NCI-H1417 (cell line): ENCODE measurements around the gene ZNF558.

Experiments
- DNase-seq, 3 experiments: peaks; one replicate each; lab custom pipeline; 2025; lab: John Stamatoyannopoulos, UW

The ZNF558 gene

GRCh38 chr19:8832132-8833021, at the start of gene ZNF558, which contains the start of gene MBD3L1:
ZNF558 (minus strand) TSS chr19:8832304; CDS start chr19:8822659, 9,645 bp downstream.
MBD3L1 (plus strand) TSS chr19:8832377; CDS start chr19:8842679, 10,302 bp downstream.
- peak; percentile 95 to 98 (median 98) for DNase-seq

- DNase-seq: no peak
These were observed 49.4 kb upstream of the ZNF558 start for GRCh38 chr19:8881512-8881911.

GRCh38 chr19:8880868-8881488, 48.9 kb upstream of the ZNF558 start:
- DNase-seq: no peak

- DNase-seq: peak in 1 of 3 experiments; percentile 4
These were observed 46.0 kb upstream of the ZNF558 start for GRCh38 chr19:8877854-8878705.

GRCh38 chr19:8866344-8866743, 34.2 kb upstream of the ZNF558 start:
- no peak for DNase-seq

- no peak for DNase-seq
These were observed 26.2 kb upstream of the ZNF558 start for GRCh38 chr19:8858260-8858659.

- DNase-seq: no peak
These were observed 18.4 kb upstream of the ZNF558 start for GRCh38 chr19:8850488-8850887.

GRCh38 chr19:8849232-8849631, 17.1 kb upstream of the ZNF558 start:
- no peak for DNase-seq

GRCh38 chr19:8846819-8847218, 14.7 kb upstream of the ZNF558 start:
- DNase-seq: no peak

- peak in 1 of 3 experiments; percentile 12 for DNase-seq
These were observed 8.6 kb upstream of the ZNF558 start for GRCh38 chr19:8840708-8841107.

GRCh38 chr19:8835877-8836276, 3.8 kb upstream of the ZNF558 start:
- DNase-seq: no peak

- DNase-seq: no peak
These were observed 3.3 kb upstream of the ZNF558 start for GRCh38 chr19:8835446-8835845.

- no peak for DNase-seq
These were observed 322 bp downstream of the ZNF558 start for GRCh38 chr19:8831832-8832131.

GRCh38 chr19:8831373-8831772, 731 bp downstream of the ZNF558 start:
- DNase-seq: peak in 1 of 3 experiments; percentile 33

GRCh38 chr19:8827277-8827676, 4.8 kb downstream of the ZNF558 start:
- no peak for DNase-seq

- DNase-seq: no peak
These were observed 5.7 kb downstream of the ZNF558 start for GRCh38 chr19:8826371-8826770.

- DNase-seq: no peak
These were observed 10.3 kb downstream of the ZNF558 start for GRCh38 chr19:8821748-8822241.

GRCh38 chr19:8820234-8820633, 11.9 kb downstream of the ZNF558 start:
- no peak for DNase-seq

- DNase-seq: no peak
These were observed 16.3 kb downstream of the ZNF558 start for GRCh38 chr19:8815780-8816179.

GRCh38 chr19:8814176-8814575, 17.9 kb downstream of the ZNF558 start:
- no peak for DNase-seq

- DNase-seq: peak in 1 of 3 experiments; percentile 4
These were observed 20.6 kb downstream of the ZNF558 start for GRCh38 chr19:8811315-8812172.
